HEK293T (cell line): Measurements from ENCODE around the gene PRC1.

ENCODE experiments used
- ARNT ChIP-seq: fragments of 450-650 bp; IDR thresholded peaks from 2 replicates; pipeline ENCODE4 v1.6.1; 2017; ENCODE audit warnings: mild to moderate bottlenecking
- BHLHE40 ChIP-seq: fragments of 450-650 bp; IDR thresholded peaks from 2 replicates; pipeline ENCODE4 v1.6.1; 2016; ENCODE audit warnings: mild to moderate bottlenecking, moderate library complexity, borderline replicate concordance
- ELF4 ChIP-seq: fragments of 450-650 bp; IDR thresholded peaks from 2 replicates; pipeline ENCODE4 v1.6.1; 2017; ENCODE audit warnings: antibody characterized with exemption
- FOXM1 ChIP-seq: fragments of 450-650 bp; IDR thresholded peaks from 2 replicates; pipeline ENCODE4 v1.6.1; 2017; ENCODE audit warnings: mild to moderate bottlenecking, borderline replicate concordance
- L3MBTL2 ChIP-seq: fragments of 450-650 bp; conservative IDR thresholded peaks from 2 replicates; pipeline ENCODE4 v1.6.1; 2016; ENCODE audit warnings: mild to moderate bottlenecking
- LEF1 ChIP-seq: fragments of 450-650 bp; IDR thresholded peaks from 2 replicates; pipeline ENCODE4 v1.6.1; 2017; ENCODE audit warnings: mild to moderate bottlenecking, borderline replicate concordance
- NFRKB ChIP-seq: fragments of 450-650 bp; IDR thresholded peaks from 2 replicates; pipeline ENCODE4 v1.6.1; 2016; ENCODE audit warnings: mild to moderate bottlenecking, moderate library complexity
- PKNOX1 ChIP-seq: fragments of 450-650 bp; IDR thresholded peaks from 2 replicates; pipeline ENCODE4 v1.6.1; 2016
- SP1 ChIP-seq: fragments of 450-650 bp; IDR thresholded peaks from 2 replicates; pipeline ENCODE4 v1.6.1; 2017
- TARDBP ChIP-seq: fragments of 450-650 bp; IDR thresholded peaks from 2 replicates; pipeline ENCODE4 v1.6.1; 2016
- ZNF384 ChIP-seq: fragments of 450-650 bp; IDR thresholded peaks from 2 replicates; pipeline ENCODE4 v1.6.1; 2016

- TF ChIP-seq BHLHE40 (no peak), ELF4 (no peak), NFRKB (no peak), FOXM1 (no peak), ARNT (no peak), SP1 (no peak), TARDBP (no peak), LEF1 (no peak), ZNF384 (no peak), PKNOX1 (no peak), L3MBTL2 (no peak)
Observed at GRCh38 chr15:90918034-90918788, 76.1 kb downstream of the PRC1 start.
